Measurements from ENCODE around the gene PNPLA7.

The PNPLA7 gene

DNA sequence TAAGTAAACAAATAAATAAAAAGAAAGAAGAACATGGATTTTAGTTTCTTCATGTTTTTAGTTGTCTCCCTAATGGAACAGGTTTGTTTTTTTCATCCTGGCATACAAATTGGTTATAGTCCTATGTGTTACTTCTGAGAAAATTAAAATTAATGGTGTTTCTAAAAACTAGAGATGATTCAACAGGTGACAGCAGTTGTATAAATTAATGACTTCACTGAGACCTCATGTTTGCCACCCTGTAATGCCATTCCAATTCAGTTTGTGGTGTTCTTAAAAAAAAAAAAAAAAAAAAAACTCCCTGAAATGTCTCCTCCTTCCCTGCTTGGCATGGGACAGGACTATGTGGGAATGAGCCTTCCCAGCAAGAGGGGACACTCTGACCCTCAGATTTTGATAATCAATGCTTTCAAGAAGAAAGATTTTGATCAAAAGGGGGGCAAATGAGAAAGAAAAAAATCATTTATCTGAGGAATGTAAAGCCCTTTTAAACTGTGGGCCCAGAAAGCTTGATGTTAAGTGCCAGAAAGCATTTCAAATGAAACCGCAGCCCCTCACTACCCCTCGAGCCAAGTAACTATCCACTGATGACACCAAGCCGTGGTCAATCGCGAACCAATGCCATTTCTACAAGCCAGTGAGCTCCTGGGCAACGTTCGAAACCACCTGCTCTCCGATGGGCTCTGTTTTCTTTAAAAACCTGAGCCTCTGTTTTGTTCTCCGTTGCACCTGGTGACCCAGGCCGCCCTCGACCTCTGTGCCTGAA, 128.2 kb downstream of the PNPLA7 start:
- no peak for TF ChIP-seq CTCF (IDR thresholded peaks at IDR 0.05; ENCODE audit: extremely low read depth, insufficient read depth, missing control alignments)
- DNase-seq (ENCODE audit: low spot score) = no peak
- in situ Hi-C loops (cut with MboI; ENCODE audit: low pct_unique_long_range_greater_than_20kb, low sequenced_read_pairs, unreplicated experiment) = no loop called here

GRCh38 chr9:137417161-137418021, 132.8 kb downstream of the PNPLA7 start:
- TF ChIP-seq CTCF (IDR thresholded peaks at IDR 0.05; ENCODE audit: extremely low read depth, insufficient read depth, missing control alignments) = no peak
- DNase-seq (ENCODE audit: low spot score) = no peak
- in situ Hi-C loops (cut with MboI; ENCODE audit: low pct_unique_long_range_greater_than_20kb, low sequenced_read_pairs, unreplicated experiment) = no loop called here

DNA sequence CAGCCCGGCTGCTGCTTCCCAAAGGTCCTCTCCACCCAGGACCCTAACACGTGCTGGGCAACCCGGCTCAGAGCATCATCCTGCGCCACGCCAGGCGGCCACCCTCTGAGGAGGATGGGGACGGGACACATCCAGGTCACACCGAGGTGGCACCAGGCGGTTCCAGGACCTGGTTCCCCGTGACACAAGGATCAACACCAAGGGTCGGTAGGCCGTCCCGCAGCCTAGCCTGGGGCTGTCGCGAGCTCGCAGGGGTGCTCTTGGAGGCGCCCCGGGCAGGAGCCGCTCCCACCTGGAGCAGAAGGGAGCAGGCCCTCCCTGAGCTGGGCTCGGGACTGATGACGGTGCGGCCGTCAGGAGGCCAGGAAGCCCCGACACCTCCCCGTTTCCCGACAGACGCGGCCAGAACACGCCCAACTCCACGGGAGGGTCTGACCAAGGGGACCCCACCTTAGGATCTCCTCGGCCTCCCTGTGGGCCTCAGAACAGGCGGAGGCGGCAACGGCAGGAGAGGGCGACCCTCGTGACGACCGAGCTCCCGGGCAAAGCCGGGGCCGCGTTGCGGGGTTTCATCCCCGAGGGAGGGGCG, 133.5 kb downstream of the PNPLA7 start:
- DNase-seq (ENCODE audit: low spot score) = no peak
- in situ Hi-C loops (cut with MboI; ENCODE audit: low pct_unique_long_range_greater_than_20kb, low sequenced_read_pairs, unreplicated experiment) = no loop called here
- no peak for TF ChIP-seq CTCF (IDR thresholded peaks at IDR 0.05; ENCODE audit: extremely low read depth, insufficient read depth, missing control alignments)

DNA sequence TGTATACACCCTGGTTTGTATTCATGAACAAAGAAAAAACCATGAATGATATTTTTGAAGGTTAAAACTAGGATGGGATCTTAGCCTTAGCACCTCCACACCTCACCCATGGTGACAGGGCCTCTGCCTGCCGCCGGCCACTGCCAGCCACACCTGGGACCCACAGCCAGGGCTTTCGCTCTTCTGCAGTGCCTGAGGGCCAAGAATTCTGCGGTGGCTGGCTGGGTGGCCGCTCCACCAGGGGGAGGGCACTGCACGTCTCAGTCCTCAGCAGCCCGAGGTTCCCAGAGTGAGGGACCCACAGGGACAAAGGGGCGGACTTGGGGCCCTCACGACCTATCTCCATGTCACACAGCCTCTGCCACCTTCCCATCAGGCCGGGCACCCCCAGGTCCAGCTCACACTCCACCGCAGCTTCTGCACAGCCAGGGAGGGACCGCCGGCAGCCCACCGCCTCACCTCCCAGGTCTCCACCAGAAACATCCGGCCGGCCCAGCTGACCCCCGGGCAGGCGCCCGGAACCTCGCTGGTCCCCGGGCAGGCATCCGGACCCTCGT, 134.1 kb downstream of the PNPLA7 start:
- no peak for TF ChIP-seq CTCF (IDR thresholded peaks at IDR 0.05; ENCODE audit: extremely low read depth, insufficient read depth, missing control alignments)
- in situ Hi-C loops (cut with MboI; ENCODE audit: low pct_unique_long_range_greater_than_20kb, low sequenced_read_pairs, unreplicated experiment) = no loop called here
- no peak for DNase-seq (ENCODE audit: low spot score)

DNA sequence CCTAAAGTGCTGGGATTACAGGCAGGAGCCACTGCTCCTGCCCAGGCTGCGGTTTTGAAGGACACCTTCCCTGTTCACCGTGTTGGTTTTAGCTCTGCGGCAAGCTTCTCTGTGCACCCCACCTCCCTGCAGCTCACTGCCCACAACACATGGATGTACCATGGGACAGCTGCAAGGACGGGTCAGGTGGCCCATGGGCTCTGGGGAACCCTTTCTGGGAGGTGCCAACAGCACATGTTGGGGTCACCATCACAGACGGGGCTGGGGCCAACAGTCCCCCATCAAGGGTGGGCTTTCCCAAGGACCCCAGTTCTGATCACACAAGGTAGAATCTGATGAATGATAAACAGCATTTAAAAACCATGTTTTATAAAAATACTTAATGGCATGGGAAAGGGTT, 134.8 kb downstream of the PNPLA7 start:
- in situ Hi-C loops (cut with MboI; ENCODE audit: low pct_unique_long_range_greater_than_20kb, low sequenced_read_pairs, unreplicated experiment) = no loop called here
- DNase-seq (ENCODE audit: low spot score) = no peak
- TF ChIP-seq CTCF (IDR thresholded peaks at IDR 0.05; ENCODE audit: extremely low read depth, insufficient read depth, missing control alignments) = no peak

DNA sequence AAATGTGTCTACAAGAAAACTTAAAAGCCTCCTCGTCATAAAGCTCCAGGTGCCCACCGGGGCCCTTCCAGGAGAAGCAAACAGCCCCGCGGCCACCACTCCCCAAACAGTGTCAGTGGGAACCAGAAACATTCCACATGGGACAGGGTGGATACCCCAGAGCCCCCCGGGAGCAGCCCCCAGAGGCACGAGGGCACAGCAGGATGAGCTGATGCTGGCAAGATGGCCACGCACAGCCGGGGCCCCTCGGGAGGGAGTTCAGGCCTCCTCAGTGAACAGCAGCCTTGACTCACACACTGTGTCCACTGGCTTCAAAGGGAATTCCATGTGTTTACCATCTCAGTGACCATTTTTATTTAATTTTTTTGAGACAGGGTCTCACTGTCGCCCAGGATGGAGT, 137.8 kb downstream of the PNPLA7 start:
- no peak for TF ChIP-seq CTCF (IDR thresholded peaks at IDR 0.05; ENCODE audit: extremely low read depth, insufficient read depth, missing control alignments)
- DNase-seq (ENCODE audit: low spot score) = no peak
- in situ Hi-C loops (cut with MboI; ENCODE audit: low pct_unique_long_range_greater_than_20kb, low sequenced_read_pairs, unreplicated experiment) = no loop called here

Data from GM13977 (cell line).